ENCODE measurements around the gene RPL35A. TPM values are rescaled to one million over a fixed set of nuclear protein-coding genes. Genes with fewer than 3 reads are reported as not detected.

Gene RPL35A
- total and polyA plus RNA-seq, 2 of the 4 experiments (the other 2 are of a cell fraction) = 906 to 1,064 TPM

GRCh38 chr3:197994736-197995135, 44.7 kb downstream of the RPL35A start:
- H4K8ac ChIP-seq (ENCODE audit: low read depth in 2 of 2, low read length in 2 of 2) = no peak overlapping the region
- no peak overlapping the region for H3K23ac ChIP-seq (ENCODE audit: low read depth, low read length)
- no peaks in the 10 kb centered on the region for H4K20me1 ChIP-seq (ENCODE audit: insufficient read depth, low read length)
- H2BK120ac ChIP-seq (ENCODE audit: low read depth, low read length) = no peak overlapping the region
- ChIA-PET CTCF (no interaction called here), POLR2A (ENCODE audit: unreplicated experiment) (no interaction called here)
- no peak overlapping the region for H2BK20ac ChIP-seq (ENCODE audit: low read depth, low read length)
- H4K91ac ChIP-seq (ENCODE audit: insufficient read depth, low read depth, low read length) = no peak overlapping the region
- H3K56ac ChIP-seq (ENCODE audit: extremely low read depth, insufficient read depth, low read length) = no peak overlapping the region
- H3K36me3 ChIP-seq (ENCODE audit: control insufficient read depth, insufficient read depth, low read length) = peaks cover 4% of the 10 kb centered on the region; the same call in 1 of the 2 replicates
- intact Hi-C loops (cut with micrococcal nuclease) (no loop called here), dilution Hi-C loops (cut with HindIII; ENCODE audit: low sequenced_read_pairs, unreplicated experiment) (no loop called here), in situ Hi-C loops (cut with MboI; ENCODE audit: low sequenced_read_pairs) (no loop called here)
- no peak overlapping the region for H3K4ac ChIP-seq (ENCODE audit: low read depth, low read length)
- H3K27ac ChIP-seq (ENCODE audit: insufficient read depth, low read length) = no peak overlapping the region
- H3K14ac ChIP-seq (replicated peaks; ENCODE audit: low read depth, low read length) = no peak overlapping the region
- no peaks in the 10 kb centered on the region for H3K79me1 ChIP-seq (ENCODE audit: low read depth in 1 of 2, low read length in 2 of 2)
- no peaks in the 10 kb centered on the region for H3K9me3 ChIP-seq (ENCODE audit: control insufficient read depth, insufficient read depth, low read length)
- H3K9me1 ChIP-seq (ENCODE audit: insufficient read depth, low read length) = no peaks in the 10 kb centered on the region
- no TSS peak for BruUV-seq (replicated peaks)
- H3K4me1 ChIP-seq (ENCODE audit: control insufficient read depth, insufficient read depth, low read length) = no peaks in the 10 kb centered on the region
- H3K9ac ChIP-seq (ENCODE audit: low read depth, low read length) = no peak overlapping the region
- no peak overlapping the region for H4K5ac ChIP-seq (ENCODE audit: low read depth, low read length)
- no peak overlapping the region for H3K18ac ChIP-seq (ENCODE audit: low read depth, low read length)
- no peak overlapping the region for H2AFZ ChIP-seq (replicated peaks; ENCODE audit: low read length, poor library complexity)
- TF ChIP-seq MXI1 (IDR thresholded peaks at IDR 0.05; ENCODE audit: borderline replicate concordance, low read depth, low read length) = no peak
- TF ChIP-seq POLR2A (IDR thresholded peaks at IDR 0.05; ENCODE audit: low read depth, low read length) = no peak
- no peak for TF ChIP-seq USF2 (IDR thresholded peaks at IDR 0.05; ENCODE audit: low read depth, low read length)
- TF ChIP-seq RAD21 (IDR thresholded peaks at IDR 0.05; ENCODE audit: low read length) = no peak
- no peak for TF ChIP-seq CHD1 (IDR thresholded peaks at IDR 0.05; ENCODE audit: low read depth, low read length)
- no peak for TF ChIP-seq FOS (IDR thresholded peaks at IDR 0.05; ENCODE audit: low read depth, low read length)
- TF ChIP-seq CEBPB (IDR thresholded peaks at IDR 0.05; ENCODE audit: low read depth, low read length) = no peak
- no peak for TF ChIP-seq RFX5 (IDR thresholded peaks at IDR 0.05; ENCODE audit: low read depth, low read length)
- TF ChIP-seq ELK1 (IDR thresholded peaks at IDR 0.05; ENCODE audit: borderline replicate concordance, low read depth, low read length) = no peak
- no peak for TF ChIP-seq CTCF (conservative IDR thresholded peaks at IDR 0.05; ENCODE audit: low read depth, low read length)
- TF ChIP-seq RCOR1 (IDR thresholded peaks at IDR 0.05; ENCODE audit: insufficient replicate concordance, low read length) = no peak
- TF ChIP-seq MAZ (IDR thresholded peaks at IDR 0.05; ENCODE audit: borderline replicate concordance, low read depth, low read length) = no peak
- TF ChIP-seq MAFK (IDR thresholded peaks at IDR 0.05; ENCODE audit: low read depth, low read length) = no peak
- no peak for TF ChIP-seq SMC3 (IDR thresholded peaks at IDR 0.05; ENCODE audit: low read depth, low read length)
- no peak for TF ChIP-seq BHLHE40 (IDR thresholded peaks at IDR 0.05; ENCODE audit: low read depth, low read length)
- no peak for TF ChIP-seq NFE2L2 (IDR thresholded peaks at IDR 0.05; ENCODE audit: low read depth, low read length)
- ATAC-seq (ENCODE audit: low read depth) = no peak
- H2AK5ac ChIP-seq (ENCODE audit: low read depth, low read length) = no peak overlapping the region
- H2BK15ac ChIP-seq (ENCODE audit: low read depth, low read length) = no peak overlapping the region
- no peaks in the 10 kb centered on the region for H3K27me3 ChIP-seq (ENCODE audit: control insufficient read depth, insufficient read depth, low read length)
- no peak overlapping the region for H2BK5ac ChIP-seq (ENCODE audit: low read depth, low read length, poor library complexity, severe bottlenecking)
- no peak overlapping the region for H3K4me2 ChIP-seq (ENCODE audit: low read depth, low read length)
- no peak overlapping the region for H2AK9ac ChIP-seq (replicated peaks; ENCODE audit: low read depth, low read length, poor library complexity)
- no peak for DNase-seq
- no peak overlapping the region for H3K4me3 ChIP-seq (ENCODE audit: insufficient read depth, low read depth, low read length)
- WGBS, 2 experiments (ENCODE audit: extremely low coverage in 2 of 2, insufficient read length in 1 of 2) = no CpG with 5 or more reads among the region's 1 CpG
